OCI-LY7 (cell line): ENCODE results near the gene CCDC198. TPM values are rescaled to one million over a fixed set of nuclear protein-coding genes. Genes with fewer than 3 reads are reported as not detected.

Experiments
- BruUV-seq: library from RNA; stranded (reverse); fragments of 400-500 nt; replicated peaks from 2 replicates; lab custom pipeline; 2021; lab: Mats Ljungman, UMichigan
- CTCF ChIA-PET: fragments of 300-600 bp; sonication (Branson Sonifier 250); formaldehyde crosslinking; loops from one replicate; lab custom pipeline; 2022; ENCODE audit warnings: antibody characterized with exemption; ENCODE audit not compliant: unreplicated experiment; lab: Charles Lee
- POLR2A ChIA-PET: fragments of 300-600 bp; sonication (Branson Sonifier 250); formaldehyde crosslinking; loops from one replicate; lab custom pipeline; 2022; ENCODE audit warnings: antibody characterized with exemption; lab: Charles Lee
- DNase-seq: peaks from one replicate; pipeline ENCODE4 v3.0.0-alpha.2; 2015; ENCODE audit warnings: low spot score
- H2AFZ ChIP-seq: fragments of 200-600 bp; sonication (generic), shearing (Covaris generic); 2 replicates; pipeline ENCODE4 v1.6.1; 2014; ENCODE audit warnings: mild to moderate bottlenecking, antibody characterized with exemption, low read length, moderate library complexity
- H3K27ac ChIP-seq: fragments of 200-600 bp; sonication (generic); 2 replicates; pipeline ENCODE4 v1.5.1; 2014; ENCODE audit warnings: mixed run types, low read depth, mild to moderate bottlenecking, moderate library complexity, low read length, inconsistent platforms; ENCODE audit not compliant: poor library complexity, severe bottlenecking
- H3K36me3 ChIP-seq: fragments of 200-600 bp; sonication (generic); 2 replicates; pipeline ENCODE4 v1.6.1; 2014; ENCODE audit warnings: mild to moderate bottlenecking, antibody characterized with exemption, low read length, moderate library complexity, mixed read lengths; ENCODE audit not compliant: insufficient read depth
- H3K4me1 ChIP-seq: fragments of 200-600 bp; sonication (generic); 2 replicates; pipeline ENCODE4 v1.5.1; 2014; ENCODE audit warnings: mild to moderate bottlenecking, low read length; ENCODE audit not compliant: insufficient read depth, poor library complexity, severe bottlenecking
- H3K4me2 ChIP-seq: fragments of 200-600 bp; sonication (generic); 2 replicates; pipeline ENCODE4 v1.6.1; 2014; ENCODE audit warnings: mild to moderate bottlenecking, low read length
- H3K4me3 ChIP-seq: fragments of 200-600 bp; sonication (generic); 2 replicates; pipeline ENCODE4 v1.5.1; 2014; ENCODE audit warnings: mild to moderate bottlenecking, low read depth, low read length; ENCODE audit not compliant: poor library complexity, severe bottlenecking
- H3K79me2 ChIP-seq: fragments of 200-600 bp; sonication (generic); 2 replicates; pipeline ENCODE4 v1.6.1; 2016; ENCODE audit warnings: low read depth, mild to moderate bottlenecking, low read length, moderate library complexity, mixed read lengths; ENCODE audit not compliant: insufficient read depth
- H3K9me2 ChIP-seq: fragments of 200-600 bp; sonication (generic); 2 replicates; pipeline ENCODE4 v1.6.1; 2016; ENCODE audit warnings: mild to moderate bottlenecking, low read length, mixed read lengths; ENCODE audit not compliant: insufficient read depth
- H3K9me3 ChIP-seq: fragments of 200-600 bp; sonication (generic); 2 replicates; pipeline ENCODE4 v1.6.1; 2014; ENCODE audit warnings: mild to moderate bottlenecking, mixed run types, low read length, mixed read lengths
- H4K20me1 ChIP-seq: fragments of 200-600 bp; sonication (generic); 2 replicates; pipeline ENCODE4 v1.6.1; 2014; ENCODE audit warnings: mild to moderate bottlenecking, antibody characterized with exemption, low read length, moderate library complexity, mixed read lengths; ENCODE audit not compliant: insufficient read depth
- EZH2phosphoT487 ChIP-seq: fragments of 200-600 bp; sonication (generic); IDR thresholded peaks from 2 replicates; pipeline ENCODE4 v1.6.1; 2018; ENCODE audit warnings: low read depth, borderline replicate concordance, mild to moderate bottlenecking, mixed run types, antibody characterized with exemption, low read length, moderate library complexity, mixed read lengths
- intact Hi-C: fragments of 100-400 bp; cut with micrococcal nuclease; formaldehyde crosslinking; loops from one replicate; pipeline ENCODE4 v1.10.0; 2022; ENCODE audit not compliant: unreplicated experiment
- total RNA-seq, 2 experiments: library from RNA; depleted of rRNA in 1 of 2; stranded (reverse); fragments of >200 nt in 1 of 2; shearing (Covaris generic) in 1 of 2; gene quantifications; 2 replicates each; pipeline ENCODE4 v1.2.3, GENCODE V29; 2014 to 2022
- TF ChIP-seq, protein P1 (sequence below): fragments of 200-600 bp; sonication (generic); conservative IDR thresholded peaks from 2 replicates; pipeline ENCODE4 v1.5.1; 2014; ENCODE audit warnings: mild to moderate bottlenecking, antibody characterized with exemption, low read length, moderate library complexity, mixed read lengths

Gene CCDC198
- total RNA-seq, 2 experiments from 2014 or later: not detected

DNA sequence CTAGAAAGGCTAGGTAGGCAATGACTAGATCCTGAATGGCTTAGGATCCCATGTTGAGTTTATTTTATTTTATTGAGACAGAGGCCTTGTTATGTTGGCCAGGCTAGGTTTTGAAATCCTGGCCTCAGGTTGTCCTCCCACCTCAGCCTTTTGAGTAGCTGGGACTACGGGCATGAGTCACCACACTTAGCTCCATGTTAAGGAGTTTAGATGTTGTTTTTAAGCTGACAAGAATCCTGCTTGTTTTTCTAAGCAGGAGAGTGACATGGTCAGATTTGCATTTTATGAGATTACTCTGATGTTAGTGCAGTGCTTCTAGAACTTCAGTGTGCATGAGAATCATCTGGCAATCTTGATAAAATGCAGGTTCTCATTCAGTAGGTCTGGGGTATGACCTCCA, 14.5 kb downstream of the CCDC198 start:
- ChIA-PET POLR2A (interaction anchor here (1.8 kb wide), 1 partner anchor 9 kb away, joined by 6 read pairs; no protein-coding TSS in a partner anchor), CTCF (no interaction called here)
- no TSS peak for BruUV-seq
- H3K4me1 ChIP-seq: peaks cover 30% of the 10 kb centered on the region
- intact Hi-C loops: no loop called here
- H3K4me3 ChIP-seq: no peak overlapping the region
- no peaks in the 10 kb centered on the region for H3K9me3 ChIP-seq
- H4K20me1 ChIP-seq: no peaks in the 10 kb centered on the region
- H2AFZ ChIP-seq: no peak overlapping the region
- H3K79me2 ChIP-seq: no peaks in the 10 kb centered on the region
- H3K27ac ChIP-seq: no peak overlapping the region
- no peak overlapping the region for H3K4me2 ChIP-seq
- no peaks in the 10 kb centered on the region for H3K36me3 ChIP-seq
- no peaks in the 10 kb centered on the region for H3K9me2 ChIP-seq
- no peak for TF ChIP-seq EZH2phosphoT487
- TF ChIP-seq, protein P1, sequence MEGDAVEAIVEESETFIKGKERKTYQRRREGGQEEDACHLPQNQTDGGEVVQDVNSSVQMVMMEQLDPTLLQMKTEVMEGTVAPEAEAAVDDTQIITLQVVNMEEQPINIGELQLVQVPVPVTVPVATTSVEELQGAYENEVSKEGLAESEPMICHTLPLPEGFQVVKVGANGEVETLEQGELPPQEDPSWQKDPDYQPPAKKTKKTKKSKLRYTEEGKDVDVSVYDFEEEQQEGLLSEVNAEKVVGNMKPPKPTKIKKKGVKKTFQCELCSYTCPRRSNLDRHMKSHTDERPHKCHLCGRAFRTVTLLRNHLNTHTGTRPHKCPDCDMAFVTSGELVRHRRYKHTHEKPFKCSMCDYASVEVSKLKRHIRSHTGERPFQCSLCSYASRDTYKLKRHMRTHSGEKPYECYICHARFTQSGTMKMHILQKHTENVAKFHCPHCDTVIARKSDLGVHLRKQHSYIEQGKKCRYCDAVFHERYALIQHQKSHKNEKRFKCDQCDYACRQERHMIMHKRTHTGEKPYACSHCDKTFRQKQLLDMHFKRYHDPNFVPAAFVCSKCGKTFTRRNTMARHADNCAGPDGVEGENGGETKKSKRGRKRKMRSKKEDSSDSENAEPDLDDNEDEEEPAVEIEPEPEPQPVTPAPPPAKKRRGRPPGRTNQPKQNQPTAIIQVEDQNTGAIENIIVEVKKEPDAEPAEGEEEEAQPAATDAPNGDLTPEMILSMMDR: no peak
- no peak for DNase-seq

DNA sequence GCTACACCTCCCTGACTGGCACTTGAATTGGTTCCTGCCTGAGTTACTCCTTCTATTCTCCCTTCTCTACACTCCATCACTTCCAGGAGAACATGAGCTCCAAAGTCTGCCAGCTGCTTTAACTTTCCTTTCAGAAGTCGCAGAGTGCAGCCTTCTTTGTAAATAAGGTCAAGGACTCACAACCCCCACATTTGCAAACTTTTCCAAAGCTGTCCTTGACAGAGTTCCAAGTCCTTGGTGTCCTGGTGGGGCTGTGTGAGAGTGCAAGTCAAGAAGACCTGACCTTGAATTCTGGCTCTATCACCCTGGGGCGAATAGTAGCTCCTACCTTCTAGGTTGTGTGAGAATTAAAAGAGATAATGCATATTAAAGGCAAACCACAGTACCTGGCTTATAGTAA, 15.6 kb downstream of the CCDC198 start:
- intact Hi-C loops: no loop called here
- Histone ChIP-seq H3K79me2 (no peaks in the 10 kb centered on the region), H2AFZ (no peak overlapping the region), H3K4me2 (no peak overlapping the region), H3K27ac (no peak overlapping the region), H3K4me3 (no peak overlapping the region), H3K9me3 (no peaks in the 10 kb centered on the region), H4K20me1 (no peaks in the 10 kb centered on the region), H3K9me2 (no peaks in the 10 kb centered on the region), H3K4me1 (peaks cover 30% of the 10 kb centered on the region), H3K36me3 (no peaks in the 10 kb centered on the region)
- BruUV-seq: no TSS peak
- TF ChIP-seq EZH2phosphoT487: no peak
- TF ChIP-seq, protein P1: no peak
- DNase-seq: no peak
- CTCF ChIA-PET: interaction anchor here (1.0 kb wide), 1 partner anchor 10 kb away, joined by 4 read pairs; no protein-coding TSS in a partner anchor
- POLR2A ChIA-PET: interaction anchor here (0.6 to 1.3 kb wide), 3 partner anchors 9 to 125 kb away, joined by 3 to 9 read pairs (median 3); no protein-coding TSS in a partner anchor

DNA sequence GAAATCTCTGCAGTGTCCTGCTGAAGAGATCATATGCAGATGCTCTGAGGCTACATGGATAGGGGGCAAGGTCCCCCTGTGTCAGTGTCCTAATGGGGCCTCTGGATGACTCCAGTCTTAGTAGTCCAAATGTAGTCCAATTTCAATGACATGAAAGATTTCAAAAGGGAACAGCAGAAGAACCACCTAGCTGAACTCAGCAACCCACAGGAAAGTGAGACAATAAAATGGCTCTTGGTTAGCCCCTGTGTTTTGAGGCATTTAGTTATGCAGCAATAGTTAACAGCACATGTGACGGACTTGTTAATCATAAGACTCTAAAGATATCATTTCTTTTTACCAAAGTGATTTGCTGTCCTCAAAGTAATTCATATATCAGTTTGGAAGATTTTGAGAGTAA, 22.7 kb downstream of the CCDC198 start:
- intact Hi-C loops: no loop called here
- TF ChIP-seq, protein P1: no peak
- no peak for TF ChIP-seq EZH2phosphoT487
- Histone ChIP-seq H3K27ac (no peak overlapping the region), H3K4me3 (no peak overlapping the region), H3K9me2 (no peaks in the 10 kb centered on the region), H3K79me2 (no peaks in the 10 kb centered on the region), H3K9me3 (no peaks in the 10 kb centered on the region), H3K4me1 (no peaks in the 10 kb centered on the region), H4K20me1 (no peaks in the 10 kb centered on the region), H3K36me3 (no peaks in the 10 kb centered on the region), H3K4me2 (no peak overlapping the region), H2AFZ (no peak overlapping the region)
- BruUV-seq: no TSS peak
- CTCF ChIA-PET: no interaction called here
- no peak for DNase-seq
- POLR2A ChIA-PET: interaction anchor here (1.1 kb wide), 1 partner anchor 15 kb away, joined by 3 read pairs; no protein-coding TSS in a partner anchor
